Measurements from ENCODE around the gene CTSC. TPM values are rescaled to one million over a fixed set of nuclear protein-coding genes. Genes with fewer than 3 reads are reported as not detected.
"Not testable (repeated sequence)": the region's sequence is repeated elsewhere in the genome, so short reads cannot be mapped to it uniquely, and the experiment has no call there.

Gene CTSC
- total and polyA plus RNA-seq, 2 of the 13 experiments (the other 11 are each of a cell fraction or from before 2014, with no cell fraction given), result 144 to 210 TPM

GRCh38 chr11:88246696-88247095 lies 90.8 kb downstream of the CTSC start:
- 10% methylated on average over 3 of the region's 3 CpGs for WGBS (ENCODE audit: low lambda C conversion rate)
- CTCF ChIA-PET (ENCODE audit: low intra/inter-chr PET ratio, low total read pairs), result no interaction called here
- no peak overlapping the region for H3K27ac ChIP-seq (ENCODE audit: extremely low read length, insufficient read depth, low read length)
- TF ChIP-seq NCOR1 (IDR thresholded peaks at IDR 0.05; ENCODE audit: borderline replicate concordance, low read length) (no peak), XRCC5 (optimal IDR thresholded peaks at IDR 0.05; ENCODE audit: low read length) (no peak), HNF4G (IDR thresholded peaks at IDR 0.05; ENCODE audit: borderline replicate concordance, low read depth, low read length) (no peak), HNF4G (CRISPR knock-in tag; IDR thresholded peaks at IDR 0.05; ENCODE audit: borderline replicate concordance, low read depth) (no peak), HBP1 (CRISPR knock-in tag; IDR thresholded peaks at IDR 0.05; ENCODE audit: low read depth) (no peak), GMEB2 (CRISPR knock-in tag; IDR thresholded peaks at IDR 0.05; ENCODE audit: low read depth) (no peak), RBM22 (optimal IDR thresholded peaks at IDR 0.05; ENCODE audit: low read length) (no peak), ZNF768 (CRISPR knock-in tag; IDR thresholded peaks at IDR 0.05) (no peak), TRIM24 (CRISPR knock-in tag; IDR thresholded peaks at IDR 0.05) (no peak), ATF3 (CRISPR knock-in tag; IDR thresholded peaks at IDR 0.05) (no peak), BRD4 (CRISPR knock-in tag; IDR thresholded peaks at IDR 0.05) (no peak), HOXA3 (CRISPR knock-in tag; IDR thresholded peaks at IDR 0.05) (no peak), ZNF790 (CRISPR knock-in tag; IDR thresholded peaks at IDR 0.05; ENCODE audit: borderline replicate concordance) (no peak), MLXIP (CRISPR knock-in tag; IDR thresholded peaks at IDR 0.05; ENCODE audit: borderline replicate concordance) (no peak)
- intact Hi-C loops (cut with micrococcal nuclease; ENCODE audit: unreplicated experiment) (no loop called here), in situ Hi-C loops (cut with HindIII; ENCODE audit: extremely low pct_ligation_motif_present, low pct_unique_long_range_greater_than_20kb) (no loop called here)
- no peaks in the 10 kb centered on the region for H3K27me3 ChIP-seq (ENCODE audit: control insufficient read depth in 1 of 2, insufficient read depth in 2 of 2, low read length in 2 of 2)
- no peak overlapping the region for H3K9ac ChIP-seq (ENCODE audit: insufficient read depth, low read depth, low read length)
- no peak for FAIRE-seq
- H4K20me1 ChIP-seq (ENCODE audit: insufficient read depth, low read length), result no peaks in the 10 kb centered on the region
- DNase-seq (ENCODE audit: low spot score), result no peak
- no peak for ATAC-seq
- H3K4me3 ChIP-seq (replicated peaks in 1 of 3; ENCODE audit: insufficient read depth in 1 of 3, low read depth in 2 of 3, low read length in 3 of 3), result no peak overlapping the region
- H3K4me1 ChIP-seq (ENCODE audit: insufficient read depth, low read length), result no peaks in the 10 kb centered on the region
- H3K79me2 ChIP-seq (ENCODE audit: insufficient read depth, low read length), result no peaks in the 10 kb centered on the region
- H2AFZ ChIP-seq (ENCODE audit: low read length), result no peak overlapping the region
- no peaks in the 10 kb centered on the region for H3K36me3 ChIP-seq (replicated peaks in 1 of 2; ENCODE audit: control insufficient read depth in 1 of 2, insufficient read depth in 2 of 2, low read length in 2 of 2)
- no peak overlapping the region for H3K4me2 ChIP-seq (ENCODE audit: low read depth, low read length)
- POLR2A ChIA-PET, result no interaction called here
- H3K9me3 ChIP-seq (ENCODE audit: low read length), result no peaks in the 10 kb centered on the region
- BruUV-seq (replicated peaks), result no TSS peak

- H3K9me3 ChIP-seq (ENCODE audit: low read length); CTCF ChIA-PET (ENCODE audit: low intra/inter-chr PET ratio, low total read pairs); H4K20me1 ChIP-seq (ENCODE audit: insufficient read depth, low read length); FAIRE-seq; H3K27me3 ChIP-seq (ENCODE audit: control insufficient read depth in 1 of 2, insufficient read depth in 2 of 2, low read length in 2 of 2); H3K4me2 ChIP-seq (ENCODE audit: low read depth, low read length); H2AFZ ChIP-seq (ENCODE audit: low read length); DNase-seq (ENCODE audit: low spot score); H3K4me3 ChIP-seq (replicated peaks in 1 of 3; ENCODE audit: insufficient read depth in 1 of 3, low read depth in 2 of 3, low read length in 3 of 3); H3K79me2 ChIP-seq (ENCODE audit: insufficient read depth, low read length); H3K4me1 ChIP-seq (ENCODE audit: insufficient read depth, low read length); POLR2A ChIA-PET; BruUV-seq (replicated peaks); intact Hi-C loops (cut with micrococcal nuclease; ENCODE audit: unreplicated experiment); H3K36me3 ChIP-seq (replicated peaks in 1 of 2; ENCODE audit: control insufficient read depth in 1 of 2, insufficient read depth in 2 of 2, low read length in 2 of 2); H3K9ac ChIP-seq (ENCODE audit: insufficient read depth, low read depth, low read length); H3K27ac ChIP-seq (ENCODE audit: extremely low read length, insufficient read depth, low read length); ATAC-seq; in situ Hi-C loops (cut with HindIII; ENCODE audit: extremely low pct_ligation_motif_present, low pct_unique_long_range_greater_than_20kb): not testable (repeated sequence)
- WGBS (ENCODE audit: low lambda C conversion rate), result 54% methylated on average over 2 of the region's 2 CpGs
Measured at GRCh38 chr11:88245576-88245975, 92.0 kb downstream of the CTSC start.
